SHP77 treated with DMSO at 0.1 percent for 48 hours (cell line): ENCODE measurements around the gene HPCAL1.
"Not testable (repeated sequence)": the region's sequence is repeated elsewhere in the genome, so short reads cannot be mapped to it uniquely, and the experiment has no call there.

ENCODE experiments used
- DNase-seq: peaks from one replicate; lab custom pipeline; 2025; lab: John Stamatoyannopoulos, UW

The HPCAL1 gene

GRCh38 chr2:10442469-10443126 lies 139.9 kb downstream of the HPCAL1 start:
- not testable (repeated sequence) for DNase-seq

- DNase-seq, result no peak
Observed at GRCh38 chr2:10444463-10444862, 141.8 kb downstream of the HPCAL1 start.

GRCh38 chr2:10446631-10447030 lies 143.9 kb downstream of the HPCAL1 start:
- DNase-seq, result no peak

- peak; percentile 27 for DNase-seq
Observed at GRCh38 chr2:10447300-10447894, 144.7 kb downstream of the HPCAL1 start.

GRCh38 chr2:10447895-10448575 lies 145.3 kb downstream of the HPCAL1 start, which contains the start of gene ODC1:
Gene ODC1, minus strand, starts transcription at chr2:10448327. Its CDS starts 3,295 bp downstream, at chr2:10445032.
- DNase-seq, result peak; percentile 91

- peak; percentile 91 for DNase-seq
Observed at GRCh38 chr2:10448576-10449485, 146.1 kb downstream of the HPCAL1 start.

- no peak for DNase-seq
Observed at GRCh38 chr2:10449486-10449831, 146.8 kb downstream of the HPCAL1 start.

- peak; percentile 53 for DNase-seq
Observed at GRCh38 chr2:10449838-10450691, 147.4 kb downstream of the HPCAL1 start.

GRCh38 chr2:10451819-10452218 lies 149.1 kb downstream of the HPCAL1 start:
- DNase-seq, result no peak

- peak; percentile 79 for DNase-seq
Observed at GRCh38 chr2:10452312-10452711, 149.6 kb downstream of the HPCAL1 start.

- DNase-seq, result no peak
Observed at GRCh38 chr2:10452956-10453904, 150.5 kb downstream of the HPCAL1 start.

GRCh38 chr2:10453905-10454298 lies 151.2 kb downstream of the HPCAL1 start:
- no peak for DNase-seq

- DNase-seq, result no peak
Observed at GRCh38 chr2:10454505-10454904, 151.8 kb downstream of the HPCAL1 start.

- not testable (repeated sequence) for DNase-seq
Observed at GRCh38 chr2:10457195-10457594, 154.5 kb downstream of the HPCAL1 start.

GRCh38 chr2:10457846-10458598 lies 155.3 kb downstream of the HPCAL1 start:
- DNase-seq, result no peak

- no peak for DNase-seq
Observed at GRCh38 chr2:10460366-10460796, 157.7 kb downstream of the HPCAL1 start.

GRCh38 chr2:10462178-10463083 lies 159.7 kb downstream of the HPCAL1 start:
- no peak for DNase-seq

- no peak for DNase-seq
Observed at GRCh38 chr2:10465910-10466309, 163.2 kb downstream of the HPCAL1 start.
